Common myeloid progenitor, CD34-positive (primary cell): ENCODE measurements around the gene POU2AF2.
"Not testable (repeated sequence)": the region's sequence is repeated elsewhere in the genome, so short reads cannot be mapped to it uniquely, and the experiment has no call there.

Experiments used
- CTCF ChIA-PET: fragments of 350-600 bp; sonication (Branson Sonifier 250); formaldehyde crosslinking; loops from one replicate; lab custom pipeline; 2021; ENCODE audit warnings: antibody characterized with exemption; lab: Charles Lee
- POLR2A ChIA-PET: fragments of 350-600 bp; sonication (Branson Sonifier 250); formaldehyde crosslinking; loops from one replicate; lab custom pipeline; 2021; ENCODE audit warnings: antibody characterized with exemption; lab: Charles Lee
- DNase-seq, 3 donors: peaks; one replicate each; pipeline versions ENCODE4 v3.0.0 to v3.0.0-alpha.2; 2013
- H3K27ac ChIP-seq, 2 experiments: 1 replicate in 1 of 2; 2 replicates in 1 of 2; pipeline ENCODE4 v1.7.0; 2013; ENCODE audit warnings: inconsistent platforms in 2 of 2, low read length in 2 of 2, mild to moderate bottlenecking in 2 of 2, low read depth in 1 of 2, moderate library complexity in 1 of 2; ENCODE audit not compliant: severe bottlenecking in 2 of 2, insufficient read depth in 1 of 2, poor library complexity in 1 of 2
- H3K27me3 ChIP-seq, 5 experiments: replicated peaks in 2 of 5; 1 replicate in 3 of 5; 2 replicates in 2 of 5; pipeline versions ENCODE4 v1.6.1 to v1.7.0; 2013; ENCODE audit warnings: low read length in 4 of 5, mild to moderate bottlenecking in 2 of 5, moderate library complexity in 2 of 5, inconsistent platforms in 1 of 5; ENCODE audit not compliant: insufficient read depth in 5 of 5, control insufficient read depth in 4 of 5
- H3K36me3 ChIP-seq, 4 experiments: 1 replicate in 2 of 4; 2 replicates in 2 of 4; pipeline versions ENCODE4 v1.6.1 to v1.7.0; 2013; ENCODE audit warnings: low read length in 3 of 4, control low read depth in 1 of 4, mild to moderate bottlenecking in 1 of 4; ENCODE audit not compliant: control insufficient read depth in 4 of 4, insufficient read depth in 4 of 4
- H3K4me1 ChIP-seq, 4 experiments: 1 replicate in 3 of 4; 2 replicates in 1 of 4; pipeline versions ENCODE4 v1.6.1 to v1.7.1; 2013; ENCODE audit warnings: low read length in 3 of 4, mild to moderate bottlenecking in 3 of 4, control low read depth in 1 of 4, inconsistent platforms in 1 of 4, moderate library complexity in 1 of 4; ENCODE audit not compliant: control insufficient read depth in 4 of 4, insufficient read depth in 4 of 4; ENCODE audit errors: control extremely low read depth in 1 of 4
- H3K4me3 ChIP-seq, 7 experiments: 1 replicate in 4 of 7; 2 replicates in 3 of 7; pipeline versions ENCODE4 v1.5.1 to v1.7.0; 2013; ENCODE audit warnings: mild to moderate bottlenecking in 7 of 7, low read length in 6 of 7, moderate library complexity in 6 of 7, inconsistent platforms in 2 of 7, low read depth in 2 of 7, control low read depth in 1 of 7; ENCODE audit not compliant: insufficient read depth in 4 of 7, control insufficient read depth in 1 of 7; ENCODE audit errors: extremely low read depth in 1 of 7
- H3K9me3 ChIP-seq, 5 experiments: 1 replicate in 4 of 5; 2 replicates in 1 of 5; pipeline versions ENCODE4 v1.6.1 to v1.7.1; 2013; ENCODE audit warnings: low read length in 4 of 5, mild to moderate bottlenecking in 2 of 5, inconsistent platforms in 1 of 5, low read depth in 1 of 5, moderate library complexity in 1 of 5; ENCODE audit not compliant: control insufficient read depth in 4 of 5, insufficient read depth in 2 of 5; ENCODE audit errors: control extremely low read depth in 1 of 5
- WGBS: methylation state at CpG from one replicate; pipeline ENCODE4 v1.1.5; 2013; ENCODE audit not compliant: insufficient coverage; 5-methylcytosine and 5-hydroxymethylcytosine counted together

Gene POU2AF2

DNA sequence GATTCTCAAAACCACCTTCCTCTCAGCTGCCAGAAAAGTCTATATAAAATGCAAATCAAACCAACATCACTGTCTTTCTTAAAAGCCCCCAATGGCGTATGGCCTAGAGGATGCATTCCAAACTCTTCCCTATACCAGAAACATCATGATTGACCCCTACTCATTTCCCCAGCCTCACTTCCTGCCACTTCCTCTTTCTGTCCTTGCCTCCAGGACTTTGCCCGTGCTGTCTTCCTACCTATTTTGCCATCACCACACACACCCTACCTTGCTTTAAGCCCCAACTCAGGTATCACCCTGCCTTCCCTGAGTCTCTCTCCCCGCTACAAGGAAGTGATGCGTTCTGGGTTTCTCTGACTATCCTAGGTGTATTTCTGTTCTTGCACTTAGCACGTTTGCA, 8.1 kb downstream of the POU2AF2 start:
- no peak for DNase-seq
- peaks cover 0 to 7% (median 0%) of the 10 kb centered on the region in 4 experiments for H3K4me1 ChIP-seq
- 86% methylated on average over 4 of the region's 5 CpGs for WGBS
- no peak overlapping the region for H3K27ac ChIP-seq
- no peaks in the 10 kb centered on the region for H3K27me3 ChIP-seq
- H3K9me3 ChIP-seq: no peaks in the 10 kb centered on the region
- no peaks in the 10 kb centered on the region for H3K36me3 ChIP-seq
- ChIA-PET POLR2A (no interaction called here), CTCF (no interaction called here)
- no peak overlapping the region for H3K4me3 ChIP-seq

DNA sequence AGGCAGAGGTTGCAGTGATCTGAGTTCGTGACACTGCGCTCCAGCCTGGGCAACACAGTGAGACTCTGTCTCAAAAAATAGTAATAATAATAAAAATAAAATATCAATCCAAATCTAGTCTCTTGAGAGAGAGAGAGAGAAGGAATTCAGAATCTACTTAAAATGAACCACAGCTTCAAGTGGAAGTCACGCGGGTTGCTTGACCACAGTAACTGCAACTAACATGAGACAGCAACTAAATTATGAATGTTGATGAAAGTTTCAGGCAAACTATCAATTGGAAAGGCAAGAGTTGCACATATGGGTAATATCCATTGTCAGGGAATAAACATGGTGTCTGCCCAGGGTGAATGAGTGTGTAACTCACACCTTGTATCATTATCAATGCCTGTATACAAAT, 12.5 kb downstream of the POU2AF2 start:
- Histone ChIP-seq H3K9me3 (no peaks in the 10 kb centered on the region), H3K36me3 (no peaks in the 10 kb centered on the region), H3K4me3 (no peak overlapping the region), H3K27ac (no peak overlapping the region), H3K27me3 (no peaks in the 10 kb centered on the region), H3K4me1 (peaks cover 0 to 7% (median 0%) of the 10 kb centered on the region in 4 experiments)
- peak; percentile 9 to 78 (median 69) for DNase-seq
- 7% methylated on average over 2 of the region's 4 CpGs for WGBS
- POLR2A ChIA-PET: no interaction called here
- CTCF ChIA-PET: no interaction called here

DNA sequence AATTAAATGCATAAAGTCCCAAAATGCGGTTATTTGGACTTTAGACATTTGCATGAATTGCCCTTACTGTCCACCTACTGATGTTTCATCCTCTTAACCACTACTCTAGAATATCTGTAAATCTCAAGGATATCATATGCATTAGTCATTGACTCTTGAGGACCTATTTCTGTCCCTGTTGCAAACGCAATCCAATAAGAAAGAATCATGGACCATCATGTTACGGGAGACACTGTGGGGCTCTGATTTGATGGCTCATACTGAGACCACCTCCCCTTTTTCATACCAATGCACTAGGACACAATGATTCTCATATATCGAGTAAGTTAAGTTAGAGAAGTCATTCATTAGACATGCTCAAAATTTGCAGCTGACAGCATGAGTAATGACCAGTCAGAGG, 14.4 kb downstream of the POU2AF2 start:
- DNase-seq: no peak
- Histone ChIP-seq H3K27ac (no peak overlapping the region), H3K9me3 (no peaks in the 10 kb centered on the region), H3K27me3 (no peaks in the 10 kb centered on the region), H3K4me1 (peaks cover 0 to 7% (median 0%) of the 10 kb centered on the region in 4 experiments), H3K4me3 (no peak overlapping the region), H3K36me3 (no peaks in the 10 kb centered on the region)
- 93% methylated on average over 3 of the region's 4 CpGs for WGBS
- CTCF ChIA-PET: no interaction called here
- POLR2A ChIA-PET: no interaction called here

DNA sequence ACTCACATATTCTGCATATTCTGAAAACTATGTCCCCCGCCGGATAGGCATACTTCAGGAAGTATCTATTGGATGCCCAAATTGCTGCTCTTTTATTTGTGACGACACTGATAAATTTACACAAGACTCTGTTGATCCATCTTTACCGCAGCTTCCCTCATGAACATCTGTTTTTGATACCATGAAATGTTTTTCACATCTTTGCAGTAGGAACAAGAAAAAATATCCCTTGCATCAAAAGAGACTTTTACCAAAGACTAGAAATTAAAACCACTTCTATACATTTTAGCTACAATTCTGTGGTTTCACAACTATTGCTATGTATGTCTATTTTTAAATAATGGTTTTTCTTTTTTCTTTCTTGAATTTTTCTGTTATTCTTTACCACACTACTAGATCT, 15.3 kb downstream of the POU2AF2 start:
- no peak for DNase-seq
- POLR2A ChIA-PET: no interaction called here
- no peaks in the 10 kb centered on the region for H3K36me3 ChIP-seq
- H3K9me3 ChIP-seq: no peaks in the 10 kb centered on the region
- H3K27me3 ChIP-seq: no peaks in the 10 kb centered on the region
- H3K27ac ChIP-seq: no peak overlapping the region
- CTCF ChIA-PET: no interaction called here
- H3K4me1 ChIP-seq: peaks cover 0 to 7% (median 0%) of the 10 kb centered on the region in 4 experiments
- H3K4me3 ChIP-seq: no peak overlapping the region
- whole genome bisulfite sequencing: 96% methylated on average over 4 of the region's 4 CpGs

DNA sequence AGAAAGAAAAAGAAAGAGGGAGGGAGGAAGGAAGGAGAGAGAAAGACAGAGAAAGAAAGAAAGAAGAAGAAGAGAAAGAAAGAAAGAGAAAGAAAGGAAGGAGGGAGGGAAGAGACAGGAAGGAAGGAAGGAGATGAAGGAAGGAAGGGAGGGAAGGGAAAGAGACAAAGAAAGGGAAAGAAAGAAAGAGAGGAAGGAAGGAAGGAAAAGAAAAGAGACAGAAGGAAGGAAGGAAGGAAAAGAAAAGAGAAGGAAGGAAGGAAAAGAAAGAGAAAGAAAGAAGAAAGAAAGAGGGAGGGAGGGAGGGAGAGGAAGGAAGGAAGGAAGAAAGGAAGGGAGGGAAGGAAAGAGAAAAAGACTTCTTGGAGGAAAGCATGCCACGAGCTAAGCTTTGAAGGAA, 19.1 kb downstream of the POU2AF2 start:
- H3K4me1 ChIP-seq: no peaks in the 10 kb centered on the region
- POLR2A ChIA-PET: no interaction called here
- no peak for DNase-seq
- no peaks in the 10 kb centered on the region for H3K36me3 ChIP-seq
- CTCF ChIA-PET: no interaction called here
- no peaks in the 10 kb centered on the region for H3K27me3 ChIP-seq
- no peaks in the 10 kb centered on the region for H3K9me3 ChIP-seq
- no peak overlapping the region for H3K27ac ChIP-seq
- 95% methylated on average over 1 of the region's 1 CpG for WGBS
- H3K4me3 ChIP-seq: no peak overlapping the region

DNA sequence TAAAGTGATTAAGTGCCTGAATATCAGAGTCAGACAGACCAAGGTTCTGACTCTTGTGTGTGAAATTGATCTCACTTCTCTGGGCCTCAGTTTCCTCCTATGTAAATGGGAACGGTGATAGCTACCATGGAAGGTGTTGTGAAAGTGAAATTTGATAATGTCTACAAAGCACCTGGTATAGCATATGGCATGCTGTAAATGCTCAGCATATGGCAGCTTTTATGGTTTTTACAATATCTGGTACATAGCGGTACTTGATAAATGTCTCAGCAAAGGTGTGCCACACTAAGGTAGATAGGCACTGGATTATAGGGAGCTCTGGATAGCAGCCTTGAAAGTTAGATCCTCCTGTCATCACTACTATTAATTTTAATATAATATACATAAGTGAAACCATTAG, 19.9 kb downstream of the POU2AF2 start:
- no peak overlapping the region for H3K4me3 ChIP-seq
- H3K27ac ChIP-seq: no peak overlapping the region
- 80% methylated on average over 1 of the region's 2 CpGs for WGBS
- H3K27me3 ChIP-seq: no peaks in the 10 kb centered on the region
- no peaks in the 10 kb centered on the region for H3K4me1 ChIP-seq
- ChIA-PET POLR2A (interaction anchor here (0.6 kb wide), 1 partner anchor 1049 kb away, joined by 3 read pairs; no protein-coding TSS in a partner anchor), CTCF (interaction anchor here (1.0 to 1.2 kb wide), 2 partner anchors 17 to 34 kb away, joined by 3 to 4 read pairs; no protein-coding TSS in a partner anchor)
- H3K36me3 ChIP-seq: no peaks in the 10 kb centered on the region
- H3K9me3 ChIP-seq: no peaks in the 10 kb centered on the region
- no peak for DNase-seq

DNA sequence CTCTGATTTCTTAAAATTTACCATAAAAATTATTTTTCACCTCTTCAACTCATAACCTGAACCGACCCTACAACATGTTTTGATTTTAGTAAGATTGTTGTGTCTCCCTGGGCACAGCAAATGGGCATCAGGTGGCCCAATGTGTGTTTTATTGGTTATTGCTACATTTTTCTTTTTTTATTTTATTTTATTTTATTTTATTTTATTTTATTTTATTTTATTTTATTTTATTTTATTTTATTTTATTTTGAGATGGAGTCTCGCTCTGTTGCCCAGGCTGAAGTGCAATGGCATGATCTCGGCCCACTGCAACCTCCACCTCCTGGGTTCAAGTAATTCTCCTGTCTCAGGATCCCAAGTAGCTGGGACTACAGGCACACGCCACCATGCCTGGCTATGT, 22.8 kb downstream of the POU2AF2 start:
- CTCF ChIA-PET: interaction anchor here (3.2 kb wide), 1 partner anchor 15 kb away, joined by 10 read pairs; no protein-coding TSS in a partner anchor
- DNase-seq, H3K27ac ChIP-seq, H3K36me3 ChIP-seq, POLR2A ChIA-PET, H3K4me3 ChIP-seq, H3K9me3 ChIP-seq, H3K27me3 ChIP-seq, H3K4me1 ChIP-seq: not testable (repeated sequence)
- 100% methylated on average over 1 of the region's 4 CpGs for WGBS
